Cerebellar nuclear complex (tissue), 1 donor: ENCODE data around the gene MRPS33.
"Not testable (repeated sequence)": the region's sequence is repeated elsewhere in the genome, so short reads cannot be mapped to it uniquely, and the experiment has no call there.

Experiments used
- DNase-seq, 2 experiments: peaks; one replicate each; lab custom pipeline; 2025; lab: John Stamatoyannopoulos, UW

Gene MRPS33

DNA sequence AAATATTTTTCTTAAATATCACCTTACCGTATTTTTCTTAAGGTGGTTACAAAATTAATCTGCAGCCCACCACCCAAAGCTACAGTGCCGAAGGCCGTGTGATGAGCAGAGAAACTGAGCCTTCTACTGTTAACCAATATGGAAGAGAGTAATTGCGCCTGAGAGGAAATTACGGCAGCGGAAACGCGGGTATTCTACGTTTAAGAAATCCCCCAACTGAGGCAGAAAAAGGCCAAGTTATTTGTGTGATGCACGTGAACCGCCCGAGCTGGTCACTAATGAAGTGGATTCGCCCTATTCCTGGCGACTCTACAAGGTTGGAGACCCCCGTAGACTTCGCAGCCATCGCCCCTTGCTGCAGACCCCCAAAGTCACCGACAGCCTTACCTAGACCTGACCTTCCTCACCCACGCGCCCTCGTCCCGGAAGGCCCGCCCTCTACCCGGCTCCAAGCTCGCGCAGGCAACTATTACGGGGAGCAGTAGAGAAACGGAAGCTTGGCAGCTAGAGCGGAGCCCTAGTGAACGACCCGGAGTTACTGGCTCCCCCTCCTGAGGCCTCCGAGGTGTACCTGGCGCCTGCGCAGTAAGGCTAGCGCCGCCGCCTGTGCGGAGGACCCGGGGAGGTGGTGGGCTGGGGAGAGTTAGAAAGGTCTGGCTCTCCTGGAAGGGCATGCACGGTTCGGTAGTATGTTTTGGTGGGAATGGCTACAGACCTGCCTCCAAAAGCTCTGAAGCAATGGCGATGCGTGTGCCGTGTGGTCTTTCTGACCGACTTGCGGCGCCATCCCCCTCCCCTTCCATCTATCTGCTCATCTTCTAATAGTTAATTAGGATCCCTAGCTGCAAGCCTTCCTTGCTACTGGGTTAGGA is at the start of gene MRPS33:
Gene MRPS33, minus strand, starts transcription at position 429 of the 872 bp plus-strand sequence. CDS start 4,319 bp downstream, outside the sequence.
- peak; percentile 90 to 92 for DNase-seq

- no peak for DNase-seq
These were observed 43.0 kb upstream of the MRPS33 start for GRCh38 chr7:141057788-141058187.

DNA sequence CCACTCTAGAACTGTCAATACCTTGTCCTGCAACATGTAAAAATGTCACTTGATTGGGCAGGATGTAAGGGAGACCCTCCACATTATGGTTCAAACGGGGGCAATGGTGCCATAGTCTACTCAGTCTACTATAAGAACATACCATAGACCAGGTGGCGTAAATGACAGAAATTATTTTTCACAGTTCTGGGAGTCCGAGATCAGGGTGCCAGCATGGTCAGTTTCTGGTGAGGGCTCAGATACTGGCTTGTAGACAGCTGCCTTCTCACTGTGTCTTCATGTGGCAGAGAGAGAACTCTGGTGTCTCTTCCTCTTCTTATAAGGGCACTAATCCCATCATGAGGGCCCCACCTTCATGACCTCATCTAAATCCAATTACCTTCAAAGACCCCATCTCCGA is 40.4 kb upstream of the MRPS33 start:
- DNase-seq = no peak

DNA sequence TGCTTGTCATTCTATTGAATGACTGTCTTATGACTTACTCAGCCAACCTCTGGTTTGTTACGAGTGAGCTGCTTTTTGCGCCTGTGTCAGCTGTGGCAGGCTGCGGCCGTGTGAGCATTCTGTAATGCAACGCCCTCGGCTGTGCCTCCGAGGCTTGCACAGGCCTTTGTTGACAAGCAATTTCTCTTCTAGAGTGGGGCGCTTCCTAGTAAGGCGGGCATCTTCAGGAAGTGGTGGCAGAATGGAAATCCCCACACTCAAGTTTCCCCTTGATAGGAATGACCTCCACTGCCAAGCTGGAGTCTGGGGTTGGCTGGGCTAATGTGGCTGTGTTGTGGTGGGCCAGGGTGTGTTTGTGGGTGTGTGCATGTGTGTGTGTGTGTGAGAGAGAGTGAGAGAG is 38.9 kb upstream of the MRPS33 start:
- no peak for DNase-seq

DNA sequence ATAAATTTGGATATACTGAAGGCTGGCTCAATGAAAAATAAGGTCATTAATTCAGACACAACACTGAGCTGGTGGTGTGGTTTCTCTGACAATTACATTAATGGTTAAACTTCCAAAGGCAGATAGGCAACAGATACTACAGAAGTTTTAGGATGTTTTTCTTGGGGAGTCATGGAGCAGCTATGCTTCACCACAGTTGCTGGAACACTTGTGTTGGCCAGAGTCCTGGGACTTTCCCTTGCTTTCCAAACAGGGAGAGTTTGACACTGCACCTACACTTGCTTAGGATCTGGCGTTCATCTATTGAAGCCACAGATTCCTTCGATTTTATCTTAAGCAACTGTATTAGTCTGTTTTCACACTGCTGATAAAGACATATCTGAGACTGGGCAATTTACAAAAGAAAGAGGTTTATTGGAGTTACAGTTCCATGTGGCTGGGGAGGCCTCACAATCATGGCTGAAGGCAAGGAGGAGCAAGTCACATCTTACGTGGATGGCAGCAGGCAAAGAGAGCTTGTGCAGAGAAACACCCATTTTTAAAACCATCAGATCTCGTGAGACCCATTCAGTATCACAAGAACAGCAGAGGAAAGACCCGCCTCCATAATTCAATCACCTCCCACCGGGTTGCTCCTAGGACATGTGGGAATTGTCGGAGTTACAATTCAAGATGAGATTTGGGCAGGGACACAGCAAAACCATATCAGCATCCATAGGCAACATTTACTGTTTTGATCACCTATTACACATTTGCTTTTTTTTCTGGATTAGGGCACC is 31.3 kb upstream of the MRPS33 start:
- DNase-seq = no peak

DNA sequence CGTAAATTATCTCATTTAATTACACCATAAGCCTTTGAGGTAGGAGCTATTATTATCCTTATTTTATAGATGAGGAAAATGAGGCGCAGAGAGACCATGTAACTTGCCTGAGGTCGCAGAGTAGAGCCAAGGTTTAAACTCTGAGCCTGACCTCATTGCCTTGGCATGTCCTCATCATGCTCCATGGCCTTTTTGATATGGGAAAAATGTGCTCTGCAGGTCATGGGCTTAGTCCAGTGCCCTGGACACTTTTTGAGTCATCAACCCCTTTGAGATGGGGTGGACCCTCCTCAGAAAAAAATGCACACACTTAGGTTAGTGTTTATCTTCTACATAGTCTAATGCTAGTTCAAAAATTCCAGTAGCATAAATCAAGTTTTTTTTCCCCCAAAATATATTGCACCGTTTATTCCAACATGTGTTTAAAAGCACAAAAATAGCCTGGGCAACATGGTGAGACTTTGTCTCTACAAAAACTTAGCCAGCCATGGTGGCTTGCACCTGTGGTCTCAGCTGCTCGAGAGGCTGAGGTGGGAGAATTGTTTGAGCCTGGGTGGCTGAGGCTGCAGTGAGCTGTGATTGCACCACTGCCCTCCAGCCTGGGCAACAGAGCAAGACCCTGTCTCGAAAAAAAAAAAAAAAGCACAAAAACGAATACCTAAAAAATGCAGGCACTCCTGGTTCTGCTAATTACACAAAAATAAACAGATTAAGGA is 30.5 kb upstream of the MRPS33 start:
- no peak for DNase-seq

DNA sequence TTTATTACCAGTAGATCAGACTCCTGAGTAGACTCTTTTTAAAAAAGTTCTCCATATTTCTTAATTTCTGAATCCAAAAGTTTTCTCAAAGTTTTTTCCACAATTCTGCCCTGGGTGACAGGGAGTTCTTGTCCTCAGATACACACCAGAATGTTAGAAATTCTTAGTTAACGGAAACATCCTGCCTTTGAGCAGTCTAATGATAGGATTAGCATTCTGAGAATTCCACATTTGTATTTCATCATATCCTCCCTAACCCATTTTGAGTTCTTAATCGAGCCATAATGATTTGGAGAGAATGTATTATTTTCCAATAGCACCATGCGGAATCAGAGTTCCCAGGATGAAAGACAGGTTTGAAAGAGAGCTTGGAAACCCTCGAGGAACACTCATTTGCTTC is 28.9 kb upstream of the MRPS33 start:
- DNase-seq = no peak

GRCh38 chr7:141042222-141043193 is 27.8 kb upstream of the MRPS33 start:
- no peak for DNase-seq

GRCh38 chr7:141039376-141039775 is 24.6 kb upstream of the MRPS33 start:
- DNase-seq = no peak

DNA sequence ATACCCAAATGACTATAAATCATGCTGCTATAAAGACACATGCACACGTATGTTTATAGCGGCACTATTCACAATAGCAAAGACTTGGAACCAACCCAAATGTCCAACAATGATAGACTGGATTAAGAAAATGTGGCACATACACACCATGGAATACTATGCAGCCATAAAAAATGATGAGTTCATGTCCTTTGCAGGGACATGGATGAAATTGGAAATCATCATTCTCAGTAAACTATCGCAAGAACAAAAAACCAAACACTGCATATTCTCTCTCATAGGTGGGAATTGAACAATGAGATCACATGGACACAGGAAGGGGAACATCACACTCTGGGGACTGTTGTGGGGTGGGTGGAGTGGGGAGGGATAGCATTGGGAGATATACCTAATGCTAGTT is 23.3 kb upstream of the MRPS33 start:
- not testable (repeated sequence) for DNase-seq

GRCh38 chr7:141032539-141033323 is 18.0 kb upstream of the MRPS33 start:
- not testable (repeated sequence) for DNase-seq

- DNase-seq = no peak
These were observed 14.0 kb upstream of the MRPS33 start for GRCh38 chr7:141028767-141029166.

DNA sequence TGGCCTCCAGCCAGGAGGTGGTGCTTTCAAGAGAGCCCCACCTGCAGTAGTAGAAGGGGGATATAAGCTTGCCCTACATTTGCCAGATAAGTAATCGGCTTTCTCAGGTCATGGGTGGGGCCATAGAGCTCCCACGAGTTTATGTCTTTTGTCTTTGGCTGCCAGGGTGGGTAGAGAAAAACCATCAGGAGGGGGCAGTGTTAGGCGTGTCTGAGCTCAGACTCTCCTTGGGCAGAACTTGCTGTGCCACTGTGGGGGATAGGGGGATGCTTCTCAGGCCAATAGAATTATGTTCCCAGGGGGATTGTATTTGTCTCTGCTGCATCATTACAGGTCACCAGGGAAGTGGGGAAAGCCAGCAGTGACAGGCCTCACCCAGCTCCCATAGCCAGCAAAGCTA is 12.3 kb upstream of the MRPS33 start:
- no peak for DNase-seq

DNA sequence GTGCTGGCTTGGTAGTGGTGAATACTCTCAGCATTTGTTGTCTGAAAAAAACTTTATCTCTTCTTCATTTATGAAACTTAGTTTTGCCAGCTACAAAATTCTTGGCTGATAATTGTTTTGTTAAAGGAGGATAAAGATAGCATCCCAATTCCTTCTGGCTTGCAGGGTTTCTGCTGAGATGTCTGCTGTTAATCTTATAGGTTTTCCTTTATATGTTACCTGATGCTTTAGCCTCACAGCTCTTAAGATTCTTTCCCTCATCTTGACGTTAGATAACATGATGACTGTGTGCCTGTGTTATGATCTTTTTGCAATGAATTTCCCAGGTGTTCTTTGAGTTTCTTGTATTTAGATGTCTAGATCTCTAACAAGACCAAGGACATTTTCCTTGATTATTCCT is 9.9 kb upstream of the MRPS33 start:
- no peak for DNase-seq

DNA sequence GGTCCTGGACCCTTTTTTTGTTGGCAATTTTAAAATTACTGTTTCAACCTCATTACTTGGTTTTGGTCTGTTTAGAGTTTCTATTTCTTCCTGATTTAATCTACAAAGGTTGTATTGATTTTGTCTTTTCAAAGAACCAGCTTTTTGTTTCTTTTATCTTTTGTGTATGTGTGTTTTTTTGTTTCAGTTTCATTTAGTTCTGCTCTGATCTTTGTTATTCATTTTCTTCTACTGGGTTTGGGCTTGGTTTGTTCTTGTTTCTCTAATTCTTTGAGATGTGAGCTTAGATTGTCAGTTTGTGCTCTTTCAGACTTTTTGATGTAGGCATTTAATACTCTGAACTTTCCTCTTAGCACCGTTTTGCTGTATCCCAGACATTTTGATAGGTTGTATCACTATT is 8.5 kb upstream of the MRPS33 start:
- DNase-seq = no peak

DNA sequence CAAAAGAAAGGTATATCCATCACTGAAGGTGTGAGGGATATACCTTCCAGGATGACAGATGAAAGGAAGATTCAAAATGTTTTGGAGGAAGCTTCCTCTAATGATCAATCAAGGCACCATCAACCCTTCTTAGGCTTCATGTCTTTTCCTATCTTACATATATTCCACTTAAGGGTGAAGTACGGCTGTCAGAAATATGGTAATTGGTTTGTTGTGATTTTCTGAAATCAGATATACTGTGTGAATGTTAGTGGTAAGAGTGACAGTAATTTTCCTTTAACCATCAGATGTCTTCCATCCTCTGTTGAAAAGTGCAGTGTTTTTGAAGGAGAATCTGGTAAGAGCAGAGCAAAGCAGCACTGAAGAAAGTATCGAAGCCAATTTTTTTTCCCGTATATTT is 2.8 kb upstream of the MRPS33 start:
- DNase-seq = no peak

DNA sequence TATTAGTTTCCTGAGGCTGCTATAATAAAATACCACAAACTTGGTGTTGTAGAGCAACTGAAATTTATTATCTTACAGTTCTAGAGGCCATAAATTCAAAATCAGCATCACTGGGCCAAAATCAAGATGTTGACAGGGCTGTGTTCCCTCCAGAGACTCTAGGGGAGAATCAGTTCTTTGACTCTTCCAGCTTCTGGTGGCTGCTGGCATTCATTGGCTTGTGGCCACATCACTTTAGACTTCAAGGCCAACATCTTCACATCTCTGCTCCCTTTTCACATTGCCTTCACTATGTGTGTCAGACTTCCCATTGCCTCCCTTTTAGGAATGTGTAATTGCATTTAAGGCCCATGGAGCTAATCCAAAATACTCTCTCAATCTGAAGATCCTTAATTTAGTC is 1.6 kb upstream of the MRPS33 start:
- DNase-seq = no peak

GRCh38 chr7:141014125-141014523 is 628 bp downstream of the MRPS33 start:
- DNase-seq = no peak

- DNase-seq = no peak
These were observed 1.4 kb downstream of the MRPS33 start for GRCh38 chr7:141013345-141013715.

GRCh38 chr7:141012696-141013344 is 1.9 kb downstream of the MRPS33 start:
- DNase-seq = no peak
